ENCODE results near the gene RELN. TPM values are rescaled to one million over a fixed set of nuclear protein-coding genes. Genes with fewer than 3 reads are reported as not detected.

The RELN gene
- total RNA-seq, 1 experiment from 2014 or later, result 4.3 TPM

- Histone ChIP-seq H3K27me3 (replicated peaks; ENCODE audit: control insufficient read depth, insufficient read depth, low read length) (no peaks in the 10 kb centered on the region), H3K4me3 (ENCODE audit: low read depth, low read length) (peak within 1 kb of the TSS; percentile 56), H3K36me3 (ENCODE audit: control insufficient read depth, insufficient read depth, low read length) (no peaks in the 10 kb centered on the region), H3K4me1 (peaks cover 8% of the 10 kb centered on the region), H3K9me3 (no peaks in the 10 kb centered on the region)
- ChIA-PET POLR2A (no interaction called here), CTCF (no interaction called here)
- intact Hi-C loops (cut with micrococcal nuclease; ENCODE audit: unreplicated experiment), result loop anchor here (2.0 to 10.0 kb wide), 3 partner anchors 127 to 711 kb away; no protein-coding TSS in a partner anchor
- peaks cover 3% of the 10 kb centered on the region for H3K9me3 Mint-ChIP-seq (ENCODE audit: unreplicated experiment)
- no TSS peak for BruUV-seq (replicated peaks)
- H3K27me3 Mint-ChIP-seq (ENCODE audit: insufficient read depth, unreplicated experiment), result peaks cover 7% of the 10 kb centered on the region
- TF ChIP-seq CTCF (IDR thresholded peaks at IDR 0.05; ENCODE audit: insufficient read depth in 1 of 2, low read depth in 1 of 2, low read length in 1 of 2, severe bottlenecking in 1 of 2, unreplicated experiment in 1 of 2), result no peak
- no peaks in the 10 kb centered on the region for H3K4me1 Mint-ChIP-seq (ENCODE audit: low read depth, unreplicated experiment)
- peak; percentile 47 to 74 for DNase-seq
- no peak within 1 kb of the TSS for H3K27ac Mint-ChIP-seq (ENCODE audit: unreplicated experiment)
- H3K4me3 Mint-ChIP-seq (ENCODE audit: unreplicated experiment), result peak within 1 kb of the TSS; percentile 86
- H3K36me3 Mint-ChIP-seq (ENCODE audit: insufficient read depth, unreplicated experiment), result peaks cover 5% of the 10 kb centered on the region
These were observed 543.4 kb downstream of the RELN start, which contains the start of gene SLC26A5 for GRCh38 chr7:103446049-103446520. Gene SLC26A5, minus strand, starts transcription at chr7:103446207. Its CDS starts 24,693 bp downstream, at chr7:103421514.

- ChIA-PET CTCF (no interaction called here), POLR2A (no interaction called here)
- H3K27me3 ChIP-seq (replicated peaks; ENCODE audit: control insufficient read depth, insufficient read depth, low read length), result no peaks in the 10 kb centered on the region
These were observed 544.0 kb downstream of the RELN start for GRCh38 chr7:103445228-103446048.

More at GRCh38 chr7:103445228-103446048, 544.0 kb downstream of the RELN start:
- no TSS peak for BruUV-seq (replicated peaks)
- Histone ChIP-seq H3K4me1 (peaks cover 8% of the 10 kb centered on the region), H3K9me3 (no peaks in the 10 kb centered on the region), H3K36me3 (ENCODE audit: control insufficient read depth, insufficient read depth, low read length) (no peaks in the 10 kb centered on the region), H3K4me3 (ENCODE audit: low read depth, low read length) (peak overlapping the region; percentile 56)
- intact Hi-C loops (cut with micrococcal nuclease; ENCODE audit: unreplicated experiment), result loop anchor here (2.0 to 10.0 kb wide), 3 partner anchors 127 to 711 kb away; no protein-coding TSS in a partner anchor
- peak overlapping the region; percentile 86 for H3K4me3 Mint-ChIP-seq (ENCODE audit: unreplicated experiment)
- no peaks in the 10 kb centered on the region for H3K9me3 Mint-ChIP-seq (ENCODE audit: unreplicated experiment)
- H3K36me3 Mint-ChIP-seq (ENCODE audit: insufficient read depth, unreplicated experiment), result peaks cover 5% of the 10 kb centered on the region
- no peak for DNase-seq
- no peak overlapping the region for H3K27ac Mint-ChIP-seq (ENCODE audit: unreplicated experiment)
- H3K4me1 Mint-ChIP-seq (ENCODE audit: low read depth, unreplicated experiment), result no peaks in the 10 kb centered on the region
- peaks cover 6% of the 10 kb centered on the region for H3K27me3 Mint-ChIP-seq (ENCODE audit: insufficient read depth, unreplicated experiment)
- TF ChIP-seq CTCF (IDR thresholded peaks at IDR 0.05; ENCODE audit: insufficient read depth in 1 of 2, low read depth in 1 of 2, low read length in 1 of 2, severe bottlenecking in 1 of 2, unreplicated experiment in 1 of 2), result no peak
